ENCODE data around the gene COX7A2L.

GRCh38 chr2:42378415-42378814 is 17.4 kb upstream of the COX7A2L start:
- no peak for TF ChIP-seq CTCF (conservative IDR thresholded peaks at IDR 0.05)
- TF ChIP-seq EZH2 (IDR thresholded peaks at IDR 0.05; ENCODE audit: low read depth), result no peak
